ENCODE data around the gene GGNBP2.

Gene GGNBP2

DNA sequence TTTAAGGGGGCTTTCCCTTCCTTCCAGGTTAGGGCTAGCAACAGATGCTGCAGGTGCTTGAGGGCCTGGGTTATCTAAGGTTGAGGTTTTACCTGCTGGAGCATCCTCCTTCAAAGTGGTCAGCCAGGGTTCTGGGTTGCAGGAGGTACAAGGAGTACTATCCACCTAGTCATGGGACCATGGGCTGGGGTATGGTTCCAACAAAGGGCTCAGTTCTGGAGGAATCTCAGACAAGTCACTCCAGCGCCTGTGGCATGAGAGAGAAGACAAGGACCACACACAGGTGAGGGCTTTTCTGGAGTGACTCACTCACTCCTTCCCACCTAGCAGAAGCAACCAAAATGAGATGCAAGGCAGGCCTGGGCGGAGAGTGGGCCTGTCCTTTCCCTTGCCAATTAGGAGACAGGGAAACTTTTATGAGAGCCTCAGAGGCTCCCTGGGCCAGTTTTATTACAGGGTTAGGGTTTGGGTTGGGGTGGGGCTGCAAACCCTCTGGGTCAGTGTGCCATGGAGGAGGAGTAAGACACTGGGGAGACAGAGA lies 12.2 kb upstream of the GGNBP2 start:
- no peak overlapping the region for H3K4me3 ChIP-seq (ENCODE audit: low read length)
- no peak for TF ChIP-seq ZNF274 (IDR thresholded peaks at IDR 0.05; ENCODE audit: low read depth, low read length)

DNA sequence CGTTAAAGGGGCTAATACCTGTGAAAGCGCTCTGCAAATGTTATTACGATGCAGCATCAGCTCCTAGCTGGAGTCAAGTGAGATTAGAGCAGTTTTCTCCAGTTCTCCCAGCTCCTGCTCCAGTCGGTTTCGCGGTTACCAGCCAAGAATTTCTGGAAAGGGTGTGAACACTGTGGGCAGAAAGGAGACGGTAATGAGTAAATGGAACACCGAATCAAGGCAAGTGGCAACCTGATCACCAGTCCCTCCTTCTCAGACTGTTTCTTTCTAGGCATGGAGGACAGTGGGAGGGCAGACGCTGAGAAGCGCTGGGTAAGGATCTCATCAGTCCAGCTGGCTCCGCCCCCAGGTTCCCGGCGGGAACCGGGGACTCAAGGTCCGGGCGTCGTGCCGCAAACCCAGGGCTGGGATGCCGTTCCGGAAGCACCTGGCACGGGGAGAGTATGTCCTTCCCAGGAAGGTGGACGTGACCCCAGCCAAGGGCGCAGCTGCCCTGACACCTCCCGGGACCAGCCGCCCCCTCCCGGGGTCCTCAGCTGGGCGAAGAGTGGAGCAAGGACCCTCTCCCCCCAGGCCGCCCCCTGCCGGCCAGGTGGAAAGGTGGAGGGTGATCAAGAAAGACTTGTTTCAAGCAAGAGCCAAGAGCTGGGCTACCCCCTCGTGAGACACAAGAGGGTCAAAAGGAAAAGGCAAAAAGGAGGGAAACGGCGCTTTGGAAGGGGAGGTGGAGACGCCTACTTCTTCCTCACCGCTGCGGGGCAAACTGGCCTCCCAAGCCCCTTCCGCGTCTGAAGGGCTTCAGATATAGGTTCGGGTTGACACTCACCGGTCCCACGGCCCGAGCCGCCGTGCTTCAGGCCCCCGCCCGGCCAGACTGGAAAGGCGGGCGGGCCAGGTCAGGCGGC lies 10.5 kb upstream of the GGNBP2 start:
- peak overlapping the region; percentile 96 for H3K4me3 ChIP-seq (ENCODE audit: low read length)
- TF ChIP-seq ZNF274 (IDR thresholded peaks at IDR 0.05; ENCODE audit: low read depth, low read length): no peak

DNA sequence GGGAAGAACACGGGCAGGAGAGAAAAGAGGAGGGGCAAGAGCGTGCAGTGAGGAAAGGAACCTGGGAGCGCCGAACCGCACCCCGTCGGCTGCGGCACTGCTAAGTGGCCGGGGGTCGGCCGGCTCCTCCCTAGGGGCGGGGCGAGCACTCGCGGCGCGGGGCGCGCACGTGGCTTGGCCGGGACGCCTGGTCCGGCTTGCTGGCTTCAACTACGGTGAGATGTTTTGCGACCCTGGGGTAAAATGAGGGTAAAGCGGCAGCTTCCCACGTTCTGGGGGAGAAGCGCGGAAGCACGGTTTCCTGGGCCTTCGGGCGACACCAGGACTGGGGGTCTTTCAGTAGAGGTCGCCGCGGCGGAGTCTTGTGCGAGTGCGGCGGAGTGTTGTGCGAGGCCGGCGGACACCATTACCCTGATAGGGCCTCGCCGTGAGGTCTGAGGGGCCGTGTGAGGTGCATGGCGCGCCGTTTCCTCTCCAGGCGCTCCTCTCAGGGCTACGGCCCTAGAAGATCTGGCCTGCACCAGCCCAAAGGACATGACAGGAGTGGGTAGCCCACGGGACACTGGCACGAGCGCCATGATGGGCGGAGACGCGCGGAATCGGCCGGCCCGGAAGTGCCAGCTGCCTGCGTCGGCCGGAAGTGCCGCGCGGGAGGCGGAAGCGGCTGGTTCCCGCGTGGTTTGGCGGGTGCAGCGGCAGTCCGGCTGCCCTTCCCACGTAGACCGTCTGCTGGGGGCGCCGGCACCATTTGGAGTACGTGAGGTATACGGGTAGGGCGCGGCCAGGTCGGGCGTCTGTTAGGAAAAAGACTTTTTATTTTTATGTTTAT lies 9.7 kb upstream of the GGNBP2 start, which contains the start of the genes MYO19 and PIGW:
Gene MYO19 (minus strand): TSS at position 29 of the 829 bp plus-strand sequence. CDS start 2,330 bp downstream, outside the sequence.
Gene PIGW (plus strand): TSS at position 148 of the 829 bp plus-strand sequence. CDS start 2,115 bp downstream, outside the sequence.
- TF ChIP-seq ZNF274 (IDR thresholded peaks at IDR 0.05; ENCODE audit: low read depth, low read length): no peak
- H3K4me3 ChIP-seq (ENCODE audit: low read length): peak within 1 kb of the TSS; percentile 96

DNA sequence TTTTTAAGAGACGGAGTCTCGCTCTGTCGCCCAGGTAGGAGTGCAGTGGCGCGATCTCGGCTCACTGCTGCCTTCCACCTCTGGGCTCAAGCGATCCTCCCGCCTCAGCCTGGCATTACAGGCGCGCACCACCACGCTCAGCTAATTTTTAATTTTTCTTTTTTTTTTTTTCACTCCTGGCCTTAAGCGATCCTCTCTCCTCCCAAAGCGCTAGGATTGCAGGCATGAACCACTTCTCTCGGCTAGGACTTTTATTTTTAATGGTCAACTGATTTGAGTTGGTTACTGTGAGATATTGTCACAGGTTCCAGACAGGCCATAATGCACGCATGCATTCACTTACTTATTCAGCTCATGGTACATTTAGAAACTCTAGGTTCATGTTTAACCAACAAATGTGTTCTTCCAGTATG lies 9.0 kb upstream of the GGNBP2 start:
- TF ChIP-seq ZNF274 (IDR thresholded peaks at IDR 0.05; ENCODE audit: low read depth, low read length): no peak
- H3K4me3 ChIP-seq (ENCODE audit: low read length): peak overlapping the region; percentile 96

DNA sequence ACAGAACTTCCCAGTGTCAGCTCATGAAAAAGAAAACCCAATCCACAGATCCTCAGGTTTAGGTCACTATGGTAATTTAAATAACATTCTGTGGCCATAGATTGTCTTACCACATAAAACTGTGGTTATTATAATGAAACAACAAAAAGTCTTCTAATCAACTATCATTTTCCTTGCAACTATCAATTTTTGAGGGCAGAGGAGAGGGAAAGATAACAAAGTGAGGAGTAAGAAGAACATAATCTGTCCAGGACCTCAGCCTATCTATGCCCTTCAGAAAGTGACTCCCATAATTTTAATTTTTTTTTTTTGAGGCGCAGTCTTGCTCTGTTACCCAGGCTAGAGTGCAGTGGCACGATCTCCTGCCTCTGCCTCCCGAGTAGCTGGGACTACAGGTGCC lies 4.0 kb upstream of the GGNBP2 start:
- no peak for TF ChIP-seq ZNF274 (IDR thresholded peaks at IDR 0.05; ENCODE audit: low read depth, low read length)
- no peak overlapping the region for H3K4me3 ChIP-seq (ENCODE audit: low read length)

DNA sequence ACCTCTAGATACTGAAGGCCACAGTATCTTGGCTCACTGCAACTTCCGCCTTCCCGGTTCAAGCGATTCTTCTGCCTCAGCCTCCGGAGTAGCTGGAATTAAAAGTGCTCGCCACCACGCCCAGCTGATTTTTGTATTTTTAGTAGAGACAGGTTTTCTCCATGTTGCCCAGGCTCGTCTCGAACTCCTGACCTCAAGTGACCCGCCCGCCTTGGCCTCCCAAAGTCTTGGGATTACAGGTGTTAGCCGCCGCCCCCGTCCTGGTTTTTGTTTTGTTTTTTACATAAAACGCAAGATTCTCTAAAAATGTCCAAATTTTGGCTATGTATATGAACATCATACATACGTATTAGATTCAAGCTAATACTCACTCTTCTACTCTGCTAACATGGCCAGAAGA lies 2.0 kb upstream of the GGNBP2 start:
- no peak overlapping the region for H3K4me3 ChIP-seq (ENCODE audit: low read length)

DNA sequence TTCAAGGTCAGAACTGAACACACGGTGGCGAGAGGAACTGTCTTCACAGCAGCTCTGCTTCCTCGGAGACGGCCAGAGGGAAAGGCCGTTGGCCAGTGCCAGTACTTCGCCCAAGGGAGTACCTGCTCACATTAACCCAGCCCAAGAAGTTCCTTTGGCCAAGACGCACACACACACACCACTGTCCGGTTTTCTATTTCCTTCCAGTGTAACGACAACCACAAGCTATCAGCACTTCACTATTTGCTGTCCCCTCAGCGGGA lies 744 bp upstream of the GGNBP2 start:
- TF ChIP-seq ZNF274 (IDR thresholded peaks at IDR 0.05; ENCODE audit: low read depth, low read length): no peak
- peak overlapping the region; percentile 92 for H3K4me3 ChIP-seq (ENCODE audit: low read length)

More for the DNA sequence above, 2.0 kb upstream of the GGNBP2 start:
- no peak for TF ChIP-seq ZNF274 (IDR thresholded peaks at IDR 0.05; ENCODE audit: low read depth, low read length)

DNA sequence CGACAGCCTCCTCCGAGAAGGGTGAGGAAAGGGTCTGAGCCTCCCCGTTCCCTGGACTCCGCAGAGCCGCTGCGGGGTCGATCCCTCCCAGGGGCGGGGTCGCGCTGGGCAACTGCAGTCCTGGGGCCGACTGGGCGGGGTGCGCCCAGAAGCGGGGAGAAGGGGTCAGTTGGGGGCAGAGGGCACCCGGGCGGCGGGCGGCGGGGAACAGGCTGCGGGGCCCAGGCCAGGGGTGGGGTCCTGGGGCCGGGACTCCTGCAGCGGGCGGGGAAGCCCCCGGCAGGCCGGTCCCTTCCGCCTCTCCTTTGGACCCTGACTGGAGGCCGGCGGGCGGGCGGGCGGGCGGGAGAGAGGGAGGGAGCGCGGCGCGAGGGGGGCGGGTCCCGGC lies 352 bp downstream of the GGNBP2 start:
- H3K4me3 ChIP-seq (ENCODE audit: low read length): peak overlapping the region; percentile 72
- TF ChIP-seq ZNF274 (IDR thresholded peaks at IDR 0.05; ENCODE audit: low read depth, low read length): no peak

DNA sequence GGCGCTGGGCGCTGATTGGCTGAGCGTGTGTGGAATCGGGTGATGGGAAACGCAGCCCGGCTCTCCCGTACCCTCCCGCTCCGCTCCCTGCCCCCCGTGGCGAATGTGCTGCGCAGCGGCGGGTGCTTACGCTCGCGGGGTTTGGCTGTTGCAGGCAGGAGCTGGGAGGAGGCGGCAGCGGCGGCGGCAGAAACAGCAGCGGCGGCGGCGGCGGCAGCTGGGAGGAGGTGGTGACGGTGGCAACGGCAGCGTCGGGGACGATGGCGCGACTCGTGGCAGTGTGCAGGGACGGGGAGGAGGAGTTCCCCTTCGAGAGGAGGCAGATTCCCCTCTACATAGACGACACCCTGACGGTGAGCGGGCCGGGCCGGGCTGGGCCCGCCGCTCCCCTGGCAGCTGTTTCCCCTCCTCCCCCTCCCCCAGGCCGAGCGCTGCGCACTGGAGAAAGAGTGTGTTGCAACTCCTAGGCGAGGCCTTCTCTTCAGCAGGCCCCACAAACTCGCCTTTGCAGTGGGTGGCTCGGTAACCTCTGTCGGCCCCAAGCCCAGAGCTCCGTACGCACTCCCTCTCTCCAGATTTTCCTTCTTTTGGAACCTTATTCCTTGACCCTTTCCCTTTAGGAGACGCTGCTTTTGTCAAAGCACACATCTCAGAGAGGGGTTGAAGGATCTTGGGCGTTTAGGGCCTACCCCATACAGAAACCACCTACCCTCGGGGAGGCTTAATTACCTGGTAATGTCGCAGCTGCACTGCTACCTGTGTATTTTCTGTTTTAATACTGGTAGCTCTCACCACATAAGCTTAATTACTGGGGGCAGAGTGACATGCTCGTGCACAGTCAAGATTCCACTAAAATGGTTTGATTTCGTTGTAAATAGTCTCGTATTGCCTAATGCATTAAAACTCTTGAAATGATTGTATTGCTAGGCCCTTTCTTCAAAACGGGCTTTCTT lies 1.0 kb downstream of the GGNBP2 start:
- peak overlapping the region; percentile 97 for H3K4me3 ChIP-seq (ENCODE audit: low read length)
- no peak for TF ChIP-seq ZNF274 (IDR thresholded peaks at IDR 0.05; ENCODE audit: low read depth, low read length)

DNA sequence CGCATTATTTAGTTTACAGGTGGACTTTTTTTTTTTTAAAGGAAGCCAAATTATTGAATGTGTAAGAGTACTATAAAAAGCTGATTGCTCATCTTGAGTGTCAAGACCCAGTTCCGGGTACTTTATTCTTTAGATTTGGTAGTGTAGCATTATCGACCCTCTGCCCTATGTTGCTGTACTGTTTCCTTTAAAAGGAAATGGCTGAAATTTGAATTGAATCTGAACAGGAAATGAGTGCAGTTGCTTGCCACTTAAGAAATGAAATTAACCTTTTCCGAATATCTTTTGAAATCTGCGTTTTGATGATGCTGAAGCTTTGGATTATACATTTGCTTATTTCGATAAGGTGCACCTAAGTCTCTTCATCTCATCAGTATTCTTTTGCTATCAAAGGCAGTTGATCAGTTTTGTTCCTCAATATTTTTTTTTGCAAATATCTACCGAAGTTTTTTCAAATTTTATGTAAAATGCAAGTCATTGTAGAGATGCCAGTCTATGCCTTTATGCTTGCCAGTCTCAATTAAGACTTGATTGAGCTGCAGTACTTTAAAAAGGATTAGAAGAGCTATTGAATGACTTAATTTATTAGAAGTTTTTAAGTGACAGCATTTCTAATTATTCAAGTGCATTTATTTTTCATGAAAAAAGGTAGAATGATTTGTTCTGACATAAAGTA lies 1.8 kb downstream of the GGNBP2 start:
- TF ChIP-seq ZNF274 (IDR thresholded peaks at IDR 0.05; ENCODE audit: low read depth, low read length): no peak
- peak overlapping the region; percentile 97 for H3K4me3 ChIP-seq (ENCODE audit: low read length)

DNA sequence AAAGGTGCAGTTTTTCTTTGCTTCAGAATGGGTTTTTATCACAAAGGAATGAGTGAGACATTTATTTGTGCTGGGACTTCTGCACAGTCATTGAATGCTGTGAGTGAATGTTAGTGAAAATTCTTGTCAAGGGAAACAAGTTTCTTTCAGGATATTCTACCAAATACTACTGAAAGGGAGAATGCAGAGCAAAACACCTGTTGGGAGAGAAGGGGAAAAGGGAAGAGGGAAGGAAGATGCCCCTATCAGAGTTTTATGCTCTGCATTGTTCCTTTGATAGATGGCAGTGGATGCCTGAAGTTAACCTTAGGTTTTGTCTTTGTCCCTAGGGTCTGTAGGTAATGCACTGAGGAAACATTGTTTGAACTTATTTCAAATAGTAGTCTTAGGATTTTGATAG lies 3.1 kb downstream of the GGNBP2 start:
- TF ChIP-seq ZNF274 (IDR thresholded peaks at IDR 0.05; ENCODE audit: low read depth, low read length): no peak
- no peak overlapping the region; the same call in 1 of the 2 replicates for H3K4me3 ChIP-seq (ENCODE audit: low read length)

DNA sequence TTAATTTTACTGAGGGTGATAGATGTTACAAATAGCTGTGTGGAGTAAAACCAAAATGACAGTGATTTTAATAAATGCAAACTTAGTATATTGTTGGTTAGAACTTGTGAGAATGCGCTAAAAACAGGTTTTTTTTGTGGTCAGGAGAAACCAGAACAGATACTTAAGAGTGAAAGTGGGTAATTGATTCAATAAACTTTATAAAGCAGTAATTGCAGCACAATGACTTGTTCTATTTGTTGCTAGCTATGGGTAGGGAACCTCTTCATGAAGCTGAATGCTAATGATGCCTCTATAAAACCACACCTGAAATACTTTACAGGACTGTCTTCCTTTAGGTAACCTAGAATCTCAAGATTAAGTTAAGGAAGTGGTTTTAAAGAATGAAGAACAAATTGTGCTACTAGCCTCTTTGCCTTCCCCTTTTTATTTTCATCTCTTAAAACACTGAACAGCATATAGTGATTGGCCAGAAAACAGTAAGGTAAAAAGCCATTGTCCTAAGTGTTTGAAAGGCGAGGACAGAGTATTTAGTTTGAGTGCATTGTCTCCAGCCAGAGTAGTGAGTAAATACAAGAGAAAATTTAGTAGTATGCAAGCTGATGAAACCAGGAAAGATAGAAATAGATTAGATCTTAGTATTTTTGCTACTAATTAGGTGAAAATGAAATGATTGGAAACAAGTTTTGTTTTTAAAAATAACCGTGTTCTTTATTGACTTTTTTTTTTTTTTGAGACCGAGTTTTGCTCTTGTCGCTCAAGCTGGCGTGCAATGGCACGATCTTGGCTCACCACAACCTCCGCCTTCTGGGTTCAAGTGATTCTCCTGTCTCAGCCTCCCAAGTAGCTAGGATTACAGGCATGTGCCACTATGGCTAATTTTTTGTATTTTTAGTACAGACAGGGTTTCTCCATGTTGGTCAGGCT lies 6.0 kb downstream of the GGNBP2 start:
- H3K4me3 ChIP-seq (ENCODE audit: low read length): no peak overlapping the region
- TF ChIP-seq ZNF274 (IDR thresholded peaks at IDR 0.05; ENCODE audit: low read depth, low read length): no peak

Measured in GM08714 (cell line).